HG02588 (cell line): ENCODE results near the gene ZNF845.
A peak's percentile ranks its signal among the peaks of the same experiment; 100 is the strongest.
"Not testable (repeated sequence)": the region's sequence is repeated elsewhere in the genome, so short reads cannot be mapped to it uniquely, and the experiment has no call there.

ENCODE experiments used
- ATAC-seq: cut with Tn5 transposase; IDR thresholded peaks from one replicate; pipeline ENCODE4 v1.9.1; 2021; ENCODE audit warnings: mild to moderate bottlenecking, moderate library complexity; ENCODE audit not compliant: unreplicated experiment

Gene ZNF845

DNA sequence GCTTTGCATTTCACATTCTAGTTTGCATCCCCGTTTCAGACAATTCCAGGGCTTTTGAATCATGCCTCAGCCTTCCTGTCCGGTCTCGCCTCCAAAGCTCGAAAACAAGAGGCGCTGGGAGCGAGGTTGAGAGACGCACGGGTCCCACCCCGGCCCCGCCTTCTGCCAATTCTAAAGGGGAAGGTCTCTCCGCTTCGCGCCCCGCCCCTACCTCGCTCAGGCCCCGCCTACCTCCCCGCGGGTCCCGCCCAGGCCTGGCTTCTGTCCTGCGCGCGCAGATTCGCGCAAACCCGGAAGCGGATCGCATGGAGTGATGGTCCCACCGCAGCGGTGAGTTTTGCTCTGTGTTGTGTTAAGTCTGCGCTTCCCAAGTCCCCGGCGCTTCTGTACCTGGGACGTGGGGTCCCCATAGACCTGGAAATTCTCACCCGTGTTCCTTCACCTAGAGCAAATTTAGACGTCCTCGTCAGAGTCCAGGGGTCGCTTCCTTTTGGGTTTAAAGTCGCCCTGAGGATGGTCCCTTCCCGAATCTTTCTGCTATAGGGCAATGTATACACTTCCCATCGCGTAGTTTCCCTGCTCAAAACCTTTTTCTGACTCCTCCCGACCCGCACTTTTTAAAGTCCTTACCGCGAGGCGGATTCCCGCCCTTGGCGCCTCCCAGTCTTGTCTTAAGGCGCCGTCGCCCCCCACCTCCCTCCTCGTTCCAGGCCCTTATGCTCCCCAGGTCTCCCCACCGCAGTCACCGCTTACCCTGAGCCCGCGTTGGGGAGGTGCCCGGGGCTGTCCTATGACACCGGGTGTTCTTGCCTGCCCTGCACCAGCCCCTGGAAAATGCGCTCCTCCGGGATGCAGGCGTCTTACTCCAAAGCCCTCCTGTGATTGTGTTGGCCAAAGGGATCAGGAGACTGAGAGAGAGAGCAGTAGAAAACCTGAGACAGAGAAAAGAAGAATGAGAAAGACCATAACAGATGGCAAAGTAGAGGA is at the start of gene ZNF845:
TSS of gene ZNF845 (plus strand) at position 287 of the 987 bp plus-strand sequence. CDS start 7,559 bp downstream, outside the sequence.
- peak; percentile 93 for ATAC-seq

DNA sequence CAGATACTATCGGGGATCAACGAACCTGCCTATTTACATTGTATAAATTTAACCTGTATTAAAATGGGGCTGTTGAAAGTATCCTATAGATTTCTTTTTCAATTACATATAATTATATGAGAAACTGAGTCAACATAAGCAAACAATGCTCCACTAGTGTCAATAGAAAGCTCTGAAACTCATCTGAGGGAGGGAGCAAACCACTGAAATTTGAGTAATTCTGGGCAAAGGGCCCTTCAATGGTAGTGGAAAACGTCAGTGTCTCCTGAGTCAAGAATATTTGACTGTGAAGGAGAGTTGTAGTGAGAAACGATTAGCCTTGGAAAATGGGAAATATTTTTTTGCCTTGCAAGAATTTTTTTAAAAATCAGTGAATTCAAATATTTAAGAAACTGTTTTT is 48.5 kb upstream of the ZNF845 start:
- ATAC-seq = no peak

DNA sequence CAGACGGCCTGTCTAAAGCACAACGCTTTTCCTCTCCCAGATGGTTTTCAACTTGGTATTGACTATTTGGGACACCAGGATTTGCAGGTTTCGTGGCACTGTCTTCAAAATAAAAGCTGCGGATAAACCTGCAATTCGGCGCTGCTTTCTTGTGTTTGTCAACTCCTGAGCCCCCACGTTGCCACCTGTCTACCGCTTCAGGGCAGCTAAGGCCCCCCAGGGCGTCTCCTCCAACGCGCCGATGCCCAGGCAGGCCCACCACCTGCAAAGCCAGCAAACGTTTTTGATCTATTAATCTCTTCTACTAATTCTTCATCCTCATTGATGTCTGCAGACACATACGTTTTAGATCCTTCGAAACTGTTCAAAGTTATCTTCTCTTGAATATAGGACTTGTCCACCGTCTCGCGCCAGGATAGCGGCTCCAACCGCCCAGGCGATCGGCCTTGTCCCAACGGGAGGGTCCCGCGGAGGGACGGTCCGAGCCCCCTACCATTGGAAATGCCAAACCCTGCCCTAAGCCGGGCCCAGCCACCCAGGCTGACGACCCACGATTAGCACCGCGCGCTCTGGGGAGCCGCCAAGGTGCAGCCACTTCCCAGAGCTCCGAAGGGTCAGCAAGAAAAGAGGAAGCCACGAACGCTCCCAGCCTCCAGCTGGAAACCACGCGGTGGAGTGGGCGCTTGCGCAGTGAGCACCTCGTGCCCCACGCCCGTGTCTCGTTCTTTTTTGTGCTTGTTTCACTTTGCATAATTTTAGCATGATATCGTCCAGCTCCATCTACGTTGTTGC is 42.6 kb upstream of the ZNF845 start:
- no peak for ATAC-seq

DNA sequence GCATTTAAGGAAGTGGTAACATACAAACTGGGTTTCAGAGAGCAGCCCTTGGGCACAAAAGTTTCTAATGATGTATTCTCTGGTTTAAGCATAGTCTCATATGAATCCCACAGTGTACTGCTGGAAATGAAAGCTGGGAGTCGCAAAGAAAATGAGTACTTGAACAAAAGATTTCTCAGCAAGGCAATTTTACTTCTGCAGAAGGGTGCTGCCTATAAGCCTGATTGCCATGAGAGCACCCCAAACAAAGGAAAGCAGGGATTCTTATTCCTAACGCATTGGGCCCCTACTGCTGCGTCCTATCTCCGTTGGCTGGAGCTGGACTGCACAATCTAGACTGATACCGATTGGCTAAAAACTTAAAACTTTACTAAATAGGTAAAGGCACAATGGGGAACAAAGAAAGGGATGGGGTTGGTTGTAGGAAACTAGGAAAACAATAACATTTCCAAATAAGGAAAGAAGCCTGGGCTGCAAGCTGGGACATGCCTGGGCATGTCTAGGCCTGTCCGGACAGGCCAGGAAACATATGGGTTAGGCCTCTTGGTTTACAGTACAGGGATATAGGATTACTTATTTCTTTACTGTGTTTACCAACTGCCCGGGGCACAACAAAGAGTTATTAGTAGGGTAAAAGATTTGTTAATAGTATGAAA is 38.6 kb upstream of the ZNF845 start:
- no peak for ATAC-seq

DNA sequence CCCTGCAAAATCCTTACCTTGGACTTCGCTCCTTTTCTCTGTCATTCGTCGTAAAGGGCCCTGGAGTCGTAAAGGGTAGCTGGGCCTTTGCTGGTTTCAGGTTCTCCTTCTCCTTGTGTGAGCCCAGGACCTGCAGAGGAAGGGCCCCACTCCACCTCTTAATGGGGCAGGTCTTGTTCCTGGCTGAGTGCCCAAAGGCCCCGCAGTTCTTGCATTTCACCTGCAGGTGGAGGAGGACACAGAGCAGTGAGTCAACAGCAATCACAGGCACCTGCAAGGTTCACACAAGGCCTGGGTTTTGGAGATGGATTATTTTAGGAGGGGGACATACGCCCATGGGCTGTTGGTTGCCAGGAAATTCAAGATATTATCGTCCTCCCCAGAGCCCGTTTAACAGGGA is 32.2 kb upstream of the ZNF845 start:
- ATAC-seq = not testable (repeated sequence)

DNA sequence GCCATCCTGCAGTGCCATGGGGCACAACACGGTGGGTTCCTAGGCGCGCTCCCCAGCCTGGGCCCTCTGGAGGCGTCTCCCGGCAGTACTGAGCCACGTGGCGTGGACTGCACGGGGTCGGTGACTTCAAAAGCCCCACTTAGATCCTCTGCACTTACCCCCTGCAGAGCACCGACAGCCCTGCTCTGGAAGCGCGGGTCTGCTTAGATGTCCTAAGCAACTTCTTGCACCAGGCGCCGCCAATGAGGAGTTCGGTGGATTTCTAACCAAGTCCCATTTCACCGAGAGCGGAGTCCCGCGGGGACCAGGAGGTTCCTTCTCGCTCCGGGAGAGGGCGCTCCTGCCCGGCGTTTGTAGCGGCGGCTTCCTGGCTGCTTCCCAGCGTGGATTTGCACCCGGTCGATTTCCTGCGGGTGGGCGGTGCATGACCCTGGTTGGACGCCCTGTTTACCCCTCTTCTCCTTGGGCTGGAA is 25.2 kb upstream of the ZNF845 start:
- no peak for ATAC-seq

DNA sequence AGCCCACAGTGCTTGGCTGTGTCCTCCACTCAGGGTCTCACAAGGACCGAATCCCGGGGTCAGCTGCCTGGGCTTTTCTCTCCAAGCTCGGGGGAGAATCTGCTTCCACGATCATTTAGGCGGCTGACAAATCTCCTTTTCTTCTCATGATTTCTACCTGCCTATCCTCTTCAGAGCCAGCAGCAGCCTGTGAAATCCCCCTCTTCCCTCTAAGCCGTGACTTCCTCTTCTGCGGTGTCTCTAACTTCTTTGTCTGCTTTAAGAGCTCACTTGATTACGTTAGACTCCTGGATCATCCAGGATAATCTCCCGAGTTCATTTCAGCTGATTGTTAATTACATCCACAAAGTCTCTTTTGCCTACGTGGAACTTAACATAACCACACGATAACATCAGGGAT is 22.5 kb upstream of the ZNF845 start:
- no peak for ATAC-seq

DNA sequence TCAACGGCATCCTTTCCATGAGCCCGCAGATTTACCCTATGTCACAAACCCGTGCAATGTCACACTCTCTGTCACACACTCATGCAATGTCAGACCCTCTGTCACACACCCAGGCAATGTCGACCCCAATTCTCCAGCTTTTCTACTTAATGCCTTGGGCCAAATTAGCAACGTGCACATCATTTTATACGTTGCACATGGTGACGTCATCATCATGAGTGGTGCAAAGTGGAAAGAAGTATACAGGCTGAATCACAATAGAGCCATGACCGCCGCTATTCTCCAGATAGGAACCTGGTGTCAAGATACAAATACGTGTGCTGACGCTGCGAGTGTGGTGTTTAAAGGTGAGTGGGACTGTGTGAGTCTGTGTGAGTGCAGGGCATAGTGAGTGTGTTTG is 21.7 kb upstream of the ZNF845 start:
- ATAC-seq = no peak

DNA sequence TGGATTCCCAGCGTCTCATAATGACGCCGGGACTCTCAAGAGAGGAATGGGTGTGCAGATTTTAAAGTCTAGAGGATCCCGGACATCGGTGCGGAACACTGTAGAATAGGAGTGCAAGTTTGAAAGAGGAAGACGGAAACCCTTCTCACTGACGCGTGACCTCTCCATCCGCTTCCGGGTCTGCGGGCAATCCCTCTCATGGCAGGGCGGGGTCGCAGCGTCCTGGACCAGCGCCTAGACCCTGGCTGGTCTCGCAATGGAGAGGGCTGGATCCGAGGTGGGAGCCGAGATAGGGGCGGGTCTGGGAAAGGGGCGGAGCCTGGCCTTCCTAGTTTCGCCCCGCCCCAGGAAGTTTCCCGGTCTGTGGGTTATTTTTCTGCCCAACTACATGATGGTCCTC is 4.6 kb upstream of the ZNF845 start:
- ATAC-seq = no peak

DNA sequence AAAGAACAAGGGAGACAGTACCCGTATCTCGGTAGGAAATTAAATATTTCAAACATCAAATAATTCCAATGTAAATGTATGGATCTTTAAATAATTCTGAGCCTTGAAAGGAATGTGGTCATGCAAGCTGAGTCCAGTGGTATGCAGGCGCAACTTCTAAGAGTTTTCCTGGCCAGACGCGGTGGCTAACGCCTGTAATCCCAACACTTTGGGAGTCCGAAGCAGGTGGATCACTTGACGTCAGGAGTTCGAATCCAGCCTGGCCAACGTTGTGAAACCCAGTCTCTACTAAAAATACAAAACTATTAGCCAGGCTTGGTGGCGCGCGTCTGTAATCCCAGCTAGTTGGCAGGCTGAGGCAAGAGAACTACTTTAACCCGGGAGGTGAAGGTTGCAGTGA is 1.1 kb upstream of the ZNF845 start:
- no peak for ATAC-seq

DNA sequence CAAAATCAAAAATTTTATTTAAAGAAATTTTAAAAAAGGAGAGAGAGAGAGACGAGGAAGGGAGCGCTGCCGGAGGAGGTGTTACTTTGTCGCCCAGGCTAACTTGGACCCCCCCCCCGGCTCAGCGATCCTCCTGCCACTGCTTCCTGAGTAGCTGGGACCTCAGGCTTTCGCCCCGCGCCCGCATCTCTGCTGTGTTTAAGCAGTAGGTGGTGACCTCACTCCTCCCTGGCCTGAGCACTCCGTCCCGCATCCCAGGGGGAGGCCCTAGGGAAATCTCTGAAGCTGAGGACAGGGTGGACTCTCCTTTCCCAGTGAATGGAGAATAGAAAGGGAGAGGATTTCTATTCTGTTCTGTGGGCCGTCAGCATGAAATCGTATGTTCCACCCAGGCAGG is 485 bp upstream of the ZNF845 start:
- no peak for ATAC-seq

DNA sequence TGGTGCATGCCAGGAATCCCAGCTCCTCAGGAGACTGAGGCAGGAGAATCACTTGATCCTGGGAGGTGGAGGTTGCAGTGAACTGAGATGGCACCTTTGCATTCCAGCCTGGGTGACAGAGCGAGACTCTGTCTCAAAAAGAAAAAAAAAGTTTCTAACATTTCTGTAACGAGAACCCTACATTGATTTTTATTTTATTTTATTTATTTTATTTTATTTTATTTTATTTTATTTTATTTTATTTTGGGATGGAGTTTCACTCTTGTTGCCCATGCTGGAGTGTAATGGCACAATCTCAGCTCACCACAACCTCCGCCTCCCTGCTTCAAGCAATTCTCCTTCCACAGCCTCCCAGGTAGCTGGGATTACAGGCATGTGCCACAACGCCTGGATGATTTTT is 10.9 kb downstream of the ZNF845 start:
- not testable (repeated sequence) for ATAC-seq

DNA sequence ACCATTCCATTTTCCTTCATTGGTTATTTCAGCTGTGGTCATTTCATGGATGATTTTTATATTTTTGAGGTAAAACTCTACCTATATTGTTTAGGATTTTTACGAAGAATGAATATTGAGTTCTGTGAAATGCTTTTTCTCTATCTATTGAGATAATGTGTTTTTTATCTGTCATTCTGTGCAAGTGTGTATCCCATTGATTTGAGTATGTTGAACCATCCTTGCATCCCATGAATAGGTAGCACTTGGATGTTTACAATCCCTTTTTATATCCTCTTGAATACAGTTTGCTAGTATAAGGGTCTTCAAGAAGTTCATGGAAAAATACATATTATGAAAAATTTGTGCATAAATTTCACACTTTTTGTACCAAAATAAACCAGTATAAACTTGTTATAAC is 22.2 kb downstream of the ZNF845 start:
- ATAC-seq = no peak

DNA sequence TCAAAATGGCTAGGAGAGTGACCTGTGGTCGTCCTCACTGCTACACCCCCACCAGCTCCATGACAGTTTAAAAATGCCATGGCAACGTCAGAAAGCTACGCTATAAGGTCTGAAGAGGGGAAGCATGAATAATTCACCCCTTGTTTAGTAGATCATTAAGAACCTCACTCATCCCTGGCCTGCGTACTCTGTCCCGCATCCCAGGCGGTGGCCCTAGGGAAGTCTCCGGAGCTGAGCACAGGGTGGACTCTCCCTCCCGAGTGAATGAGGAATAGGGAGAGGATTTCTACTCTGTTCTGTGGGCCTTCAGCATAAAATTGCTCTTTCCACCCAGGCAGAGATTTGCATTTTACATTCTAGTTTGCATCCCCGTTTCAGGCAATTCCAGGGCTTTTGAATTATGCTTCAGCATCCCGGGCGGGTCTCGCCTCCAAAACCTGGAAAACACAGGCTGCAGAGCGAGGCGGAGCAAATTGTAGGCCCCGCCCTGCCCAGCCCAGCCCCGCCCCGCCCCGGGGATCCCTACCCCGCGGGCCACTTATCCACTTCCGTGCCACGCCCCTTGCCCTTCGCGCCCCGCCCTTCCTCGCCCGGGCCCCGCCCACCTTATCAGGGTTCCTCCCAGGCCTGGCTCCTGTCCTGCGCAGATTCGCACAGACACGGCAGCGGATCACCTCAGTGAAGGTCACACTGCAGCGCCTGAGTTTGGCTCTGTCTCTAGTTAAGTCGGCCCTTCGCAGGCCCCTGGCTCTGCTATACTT is 24.5 kb downstream of the ZNF845 start:
- no peak for ATAC-seq

DNA sequence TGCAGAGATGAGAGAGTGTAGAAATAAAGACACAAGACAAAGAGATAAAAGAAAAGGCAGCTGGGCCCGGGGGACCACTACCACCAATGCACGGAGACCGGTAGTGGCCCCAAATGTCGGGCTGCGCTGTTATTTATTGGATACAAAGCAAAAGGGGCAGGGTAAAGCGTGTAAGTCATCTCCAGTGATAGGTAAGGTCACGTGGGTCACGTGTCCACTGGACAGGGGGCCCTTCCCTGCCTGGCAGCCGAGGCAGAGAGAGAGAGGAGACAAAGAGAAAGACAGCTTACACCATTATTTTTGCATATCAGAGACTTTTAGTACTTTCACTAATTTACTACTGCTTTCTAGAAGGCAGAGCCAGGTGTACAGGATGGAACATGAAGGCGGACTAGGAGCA is 26.5 kb downstream of the ZNF845 start:
- ATAC-seq = not testable (repeated sequence)

DNA sequence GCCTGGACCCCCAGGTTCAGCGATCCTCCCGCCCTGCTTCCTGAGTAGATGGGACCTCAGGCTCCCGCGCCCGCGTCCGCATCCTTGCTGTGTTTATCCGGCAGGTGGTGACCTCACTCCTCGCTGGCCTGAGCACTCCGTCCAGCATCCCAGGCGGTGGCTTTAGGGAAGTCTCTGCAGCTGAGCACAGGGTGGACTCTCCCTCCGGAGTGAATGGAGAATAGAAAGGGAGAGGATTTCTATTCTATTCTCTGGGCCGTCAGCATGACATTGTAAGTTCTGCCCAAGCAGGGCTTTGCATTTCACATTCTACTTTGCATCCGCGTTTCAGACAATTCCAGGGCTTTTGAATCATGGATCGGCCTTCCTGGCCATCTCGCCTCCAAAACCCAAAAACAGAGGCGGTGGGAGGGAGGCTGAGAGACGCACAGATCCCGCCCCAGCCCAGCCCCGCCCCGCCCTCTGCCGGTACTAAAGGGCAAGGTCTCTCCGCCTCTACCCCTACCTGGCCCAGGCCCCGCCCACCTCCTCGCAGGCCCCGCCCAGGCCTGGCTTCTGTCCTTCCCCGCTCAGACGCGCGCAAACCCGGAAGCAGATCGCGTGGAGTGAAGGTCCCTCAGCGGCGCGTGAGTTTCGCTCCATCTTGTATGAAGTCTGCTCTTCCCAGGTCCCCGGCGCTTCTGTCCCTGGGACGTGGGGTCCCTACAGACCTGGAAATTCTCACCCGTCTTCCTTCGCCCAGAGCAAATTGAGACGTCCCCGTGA is 31.8 kb downstream of the ZNF845 start, which contains the start of gene ZNF525:
TSS of gene ZNF525 (plus strand) at position 572 of the 765 bp plus-strand sequence. CDS start 6,577 bp downstream, outside the sequence.
- ATAC-seq = peak; percentile 99

DNA sequence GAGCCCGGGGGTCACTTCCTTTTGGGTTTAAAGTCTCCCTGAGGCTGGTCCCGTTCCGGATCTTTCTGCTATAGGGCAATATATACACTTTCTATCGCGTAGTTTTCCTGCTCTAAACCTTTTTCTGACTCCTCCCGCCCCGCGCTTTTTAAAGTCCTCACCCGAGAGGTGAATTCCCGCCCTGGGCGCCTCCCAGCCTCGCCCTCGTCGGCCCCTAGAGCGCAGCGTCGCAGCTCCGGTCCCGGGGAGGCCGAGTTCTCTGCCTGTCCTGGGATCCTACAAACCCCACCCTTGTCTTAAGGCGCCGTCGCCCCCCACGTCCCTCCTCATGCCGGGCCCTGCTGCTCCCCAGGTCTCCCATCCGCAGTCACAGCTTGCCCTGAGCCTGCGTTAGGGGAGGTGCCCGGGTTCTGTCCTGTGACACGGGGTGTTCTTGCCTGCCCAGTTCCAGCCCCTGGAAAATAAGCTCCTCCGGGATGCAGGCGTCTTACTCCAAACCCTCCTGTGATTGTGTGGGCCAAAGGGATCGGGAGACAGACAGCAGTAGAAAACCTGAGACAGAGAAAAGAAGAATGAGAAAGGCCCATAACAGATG is 32.4 kb downstream of the ZNF845 start:
- peak; percentile 49 for ATAC-seq

DNA sequence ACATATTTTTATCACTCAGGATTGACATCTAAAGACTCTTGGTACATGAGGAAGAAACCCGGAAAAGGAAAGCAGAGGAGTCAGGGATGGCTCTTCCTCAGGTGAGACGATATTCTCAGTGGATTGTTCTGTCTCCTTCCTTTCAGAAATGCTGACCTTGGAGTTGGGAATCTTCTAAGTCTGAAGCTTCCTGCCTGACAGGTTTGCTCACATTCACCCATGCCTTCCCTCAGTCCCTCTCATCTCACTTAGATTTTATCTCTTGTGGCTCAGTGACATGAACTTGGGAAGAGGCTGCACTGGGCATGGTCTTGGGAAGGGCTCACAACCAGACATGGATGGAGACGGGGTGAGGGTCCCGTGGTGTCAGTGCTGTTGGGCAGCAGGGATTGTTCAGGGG is 38.6 kb downstream of the ZNF845 start:
- ATAC-seq = no peak

DNA sequence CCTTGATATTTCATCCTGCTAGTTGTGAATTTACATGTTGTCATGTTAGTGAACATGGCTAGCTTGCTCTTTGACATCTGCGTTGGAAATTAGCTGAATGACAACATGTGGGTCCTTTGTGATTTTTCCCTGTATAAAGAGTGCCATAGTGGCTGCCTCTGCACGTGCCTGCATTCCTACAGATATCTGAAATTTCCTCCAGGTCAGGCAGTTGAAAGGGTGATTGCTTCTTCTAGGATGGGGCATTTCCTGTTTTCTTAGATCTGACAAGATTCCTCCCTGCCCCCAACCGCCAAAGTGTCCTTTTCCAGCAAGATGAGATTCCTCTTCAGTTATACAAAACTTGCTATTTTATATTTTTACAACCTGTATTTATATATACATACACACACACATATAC is 40.7 kb downstream of the ZNF845 start:
- no peak for ATAC-seq
